Right lobe of liver (tissue), 4 donors: ENCODE data around the gene GNB1L.

Experiments used
- POLR2A ChIP-seq: fragments of 450-650 bp; IDR thresholded peaks from one replicate; pipeline ENCODE4 v1.6.1; 2017; ENCODE audit warnings: antibody characterized with exemption, mild to moderate bottlenecking
- TF ChIP-seq, protein P1 (sequence below), 4 donors: fragments of 200-600 bp in 3 of 4; fragments of 450-650 bp in 1 of 4; IDR thresholded peaks; one replicate each; pipeline versions ENCODE4 v1.5.1 to v1.8.0; 2016 to 2022; ENCODE audit warnings: antibody characterized with exemption in 4 of 4, mild to moderate bottlenecking in 2 of 4
- donor health status: DM: no; HTN: no; CAD: no.
- donor health status: DM: no; HTN: no; CAD: no.
- donor health status: DM: no; HTN: yes; CAD: no.

DNA sequence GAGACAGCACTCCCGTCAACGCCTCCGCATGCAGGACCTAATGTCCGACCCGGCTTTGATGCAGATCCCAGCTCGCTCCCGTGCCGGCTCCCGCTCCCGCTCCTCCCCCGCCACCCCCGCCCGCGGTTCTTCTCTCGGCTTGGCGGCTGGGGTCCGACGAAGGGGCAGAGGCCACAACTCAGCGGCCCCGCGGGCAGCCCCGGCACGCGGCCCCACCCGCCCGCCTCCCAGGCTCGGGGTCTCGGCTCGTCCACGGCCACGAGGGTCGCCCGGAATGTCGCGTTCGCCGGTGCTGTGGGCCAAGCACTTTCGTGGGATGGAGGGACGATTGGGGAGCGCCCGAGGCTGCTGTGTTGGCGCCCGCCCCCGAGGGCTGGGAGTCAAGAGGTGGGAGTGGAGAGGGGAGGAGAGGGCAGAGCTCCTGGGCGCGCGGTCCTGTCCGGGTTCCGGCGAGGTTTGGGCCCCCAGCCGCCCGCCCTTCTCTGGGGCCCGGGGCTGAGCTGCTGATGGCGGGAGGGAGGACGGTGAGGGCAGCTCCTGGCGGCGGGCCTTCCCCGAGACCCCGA is 99.4 kb downstream of the GNB1L start:
- TF ChIP-seq POLR2A = no peak
- TF ChIP-seq, protein P1, sequence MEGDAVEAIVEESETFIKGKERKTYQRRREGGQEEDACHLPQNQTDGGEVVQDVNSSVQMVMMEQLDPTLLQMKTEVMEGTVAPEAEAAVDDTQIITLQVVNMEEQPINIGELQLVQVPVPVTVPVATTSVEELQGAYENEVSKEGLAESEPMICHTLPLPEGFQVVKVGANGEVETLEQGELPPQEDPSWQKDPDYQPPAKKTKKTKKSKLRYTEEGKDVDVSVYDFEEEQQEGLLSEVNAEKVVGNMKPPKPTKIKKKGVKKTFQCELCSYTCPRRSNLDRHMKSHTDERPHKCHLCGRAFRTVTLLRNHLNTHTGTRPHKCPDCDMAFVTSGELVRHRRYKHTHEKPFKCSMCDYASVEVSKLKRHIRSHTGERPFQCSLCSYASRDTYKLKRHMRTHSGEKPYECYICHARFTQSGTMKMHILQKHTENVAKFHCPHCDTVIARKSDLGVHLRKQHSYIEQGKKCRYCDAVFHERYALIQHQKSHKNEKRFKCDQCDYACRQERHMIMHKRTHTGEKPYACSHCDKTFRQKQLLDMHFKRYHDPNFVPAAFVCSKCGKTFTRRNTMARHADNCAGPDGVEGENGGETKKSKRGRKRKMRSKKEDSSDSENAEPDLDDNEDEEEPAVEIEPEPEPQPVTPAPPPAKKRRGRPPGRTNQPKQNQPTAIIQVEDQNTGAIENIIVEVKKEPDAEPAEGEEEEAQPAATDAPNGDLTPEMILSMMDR (IDR thresholded peaks at IDR 0.05) = no peak
